ENCODE results near the gene USP21. TPM values are rescaled to one million over a fixed set of nuclear protein-coding genes. Genes with fewer than 3 reads are reported as not detected.

The USP21 gene
- polyA plus RNA-seq, 1 donor (not counting 4 experiments of a cell fraction or from before 2014, with no cell fraction given) = 9.5 TPM

DNA sequence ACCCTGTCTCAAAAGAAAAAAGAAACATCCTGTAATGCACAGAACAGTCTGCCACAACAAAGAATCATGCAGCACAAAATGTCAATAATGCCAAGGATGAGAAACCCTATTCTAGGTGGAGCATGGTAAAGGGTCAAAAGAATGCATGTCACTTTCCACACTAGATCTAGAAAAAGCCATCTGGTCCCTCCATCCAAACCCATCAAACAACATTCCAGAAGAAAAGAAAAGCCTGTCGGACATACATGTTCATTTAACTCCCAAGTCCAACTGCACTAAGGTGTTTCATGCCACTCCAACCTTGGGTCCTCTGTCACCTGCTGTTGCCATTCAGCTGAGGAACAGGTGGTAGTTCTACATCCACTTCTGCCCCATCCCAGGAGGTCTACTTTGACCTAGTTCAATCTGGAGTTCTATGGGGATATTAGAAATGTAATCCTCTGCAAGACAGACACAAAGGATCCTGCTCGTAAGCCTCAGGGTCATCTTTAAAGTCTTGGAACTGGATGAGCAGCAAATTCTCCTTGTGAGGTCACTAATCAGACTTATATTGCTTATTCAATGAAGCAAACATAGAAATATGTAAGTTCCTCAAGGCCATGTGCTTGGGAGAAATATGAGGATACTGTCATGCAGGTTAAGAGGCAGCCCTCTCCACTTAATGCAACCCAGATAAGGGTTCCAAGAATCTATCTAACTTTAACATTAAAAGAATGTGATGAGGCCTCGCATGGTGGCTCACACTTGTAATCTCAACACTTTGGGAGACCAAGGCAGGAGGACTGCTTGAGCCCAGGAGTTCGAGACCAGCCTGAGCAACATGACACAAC lies 30.5 kb upstream of the USP21 start:
- Histone ChIP-seq H3K79me2 (ENCODE audit: control insufficient read depth, insufficient read depth, low read length) (peaks cover 58% of the 10 kb centered on the region), H3K4me1 (ENCODE audit: control insufficient read depth, extremely low read depth, insufficient read depth, low read length) (no peaks in the 10 kb centered on the region), H3K4me3 (ENCODE audit: control insufficient read depth in 2 of 3, extremely low read depth in 1 of 3, insufficient read depth in 2 of 3, low read depth in 1 of 3, low read length in 3 of 3) (no peak overlapping the region), H3K4me2 (ENCODE audit: control insufficient read depth, extremely low read depth, insufficient read depth, low read depth, low read length) (no peak overlapping the region), H3K27ac (ENCODE audit: control insufficient read depth, insufficient read depth, low read length) (no peak overlapping the region), H3K9ac (ENCODE audit: control insufficient read depth, extremely low read depth, insufficient read depth, low read length) (no peak overlapping the region), H3K27me3 (ENCODE audit: control insufficient read depth, extremely low read depth, insufficient read depth, low read length) (no peaks in the 10 kb centered on the region), H4K20me1 (ENCODE audit: control insufficient read depth, extremely low read depth, insufficient read depth, low read length) (no peaks in the 10 kb centered on the region), H3K36me3 (ENCODE audit: control insufficient read depth in 2 of 2, extremely low read depth in 1 of 2, insufficient read depth in 2 of 2, low read length in 2 of 2) (peaks cover 5 to 29% of the 10 kb centered on the region in 2 experiments), H2AFZ (ENCODE audit: control insufficient read depth, low read length) (no peak overlapping the region), H3K9me3 (ENCODE audit: control insufficient read depth, low read depth, low read length) (no peaks in the 10 kb centered on the region), H3K9me1 (ENCODE audit: control insufficient read depth, extremely low read depth, insufficient read depth, low read length) (no peaks in the 10 kb centered on the region)
- no peak for FAIRE-seq
- DNase-seq (ENCODE audit: low read depth, low spot score) = no peak
- dilution Hi-C loops (cut with MboI; ENCODE audit: extremely low pct_ligation_motif_present, low sequenced_read_pairs) = no loop called here
- TF ChIP-seq, protein P1, sequence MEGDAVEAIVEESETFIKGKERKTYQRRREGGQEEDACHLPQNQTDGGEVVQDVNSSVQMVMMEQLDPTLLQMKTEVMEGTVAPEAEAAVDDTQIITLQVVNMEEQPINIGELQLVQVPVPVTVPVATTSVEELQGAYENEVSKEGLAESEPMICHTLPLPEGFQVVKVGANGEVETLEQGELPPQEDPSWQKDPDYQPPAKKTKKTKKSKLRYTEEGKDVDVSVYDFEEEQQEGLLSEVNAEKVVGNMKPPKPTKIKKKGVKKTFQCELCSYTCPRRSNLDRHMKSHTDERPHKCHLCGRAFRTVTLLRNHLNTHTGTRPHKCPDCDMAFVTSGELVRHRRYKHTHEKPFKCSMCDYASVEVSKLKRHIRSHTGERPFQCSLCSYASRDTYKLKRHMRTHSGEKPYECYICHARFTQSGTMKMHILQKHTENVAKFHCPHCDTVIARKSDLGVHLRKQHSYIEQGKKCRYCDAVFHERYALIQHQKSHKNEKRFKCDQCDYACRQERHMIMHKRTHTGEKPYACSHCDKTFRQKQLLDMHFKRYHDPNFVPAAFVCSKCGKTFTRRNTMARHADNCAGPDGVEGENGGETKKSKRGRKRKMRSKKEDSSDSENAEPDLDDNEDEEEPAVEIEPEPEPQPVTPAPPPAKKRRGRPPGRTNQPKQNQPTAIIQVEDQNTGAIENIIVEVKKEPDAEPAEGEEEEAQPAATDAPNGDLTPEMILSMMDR (optimal IDR thresholded peaks at IDR 0.05 in 1 of 3, IDR thresholded peaks at IDR 0.05 in 1 of 3, conservative IDR thresholded peaks at IDR 0.05 in 1 of 3; ENCODE audit: extremely low read depth in 1 of 3, insufficient read depth in 2 of 3, low read length in 3 of 3) = no peak

DNA sequence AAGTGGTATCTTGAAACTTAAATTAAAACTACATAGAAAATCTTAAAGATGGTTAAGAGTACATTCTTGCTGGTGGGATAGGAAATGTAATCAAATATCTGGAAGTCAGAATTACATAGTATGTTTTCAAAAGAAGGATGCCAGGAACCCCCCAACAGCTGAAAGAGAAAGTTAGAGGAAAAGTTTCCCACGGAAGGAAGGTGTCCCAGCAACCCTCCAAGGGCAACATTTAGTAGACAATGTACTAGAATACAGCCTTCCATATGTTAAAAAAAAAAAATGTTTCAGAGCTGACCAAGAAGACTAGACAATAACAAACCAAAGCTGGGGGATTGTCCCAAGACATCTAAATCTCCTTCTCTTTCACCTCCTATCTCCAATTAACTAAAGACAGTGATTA lies 29.0 kb upstream of the USP21 start:
- H3K27ac ChIP-seq (ENCODE audit: control insufficient read depth, insufficient read depth, low read length) = no peak overlapping the region
- H2AFZ ChIP-seq (ENCODE audit: control insufficient read depth, low read length) = no peak overlapping the region
- FAIRE-seq = no peak
- no peaks in the 10 kb centered on the region for H3K27me3 ChIP-seq (ENCODE audit: control insufficient read depth, extremely low read depth, insufficient read depth, low read length)
- H4K20me1 ChIP-seq (ENCODE audit: control insufficient read depth, extremely low read depth, insufficient read depth, low read length) = no peaks in the 10 kb centered on the region
- TF ChIP-seq, protein P1 (optimal IDR thresholded peaks at IDR 0.05 in 1 of 3, IDR thresholded peaks at IDR 0.05 in 1 of 3, conservative IDR thresholded peaks at IDR 0.05 in 1 of 3; ENCODE audit: extremely low read depth in 1 of 3, insufficient read depth in 2 of 3, low read length in 3 of 3) = no peak
- TF ChIP-seq EZH2 (IDR thresholded peaks at IDR 0.05; ENCODE audit: low read length) = no peak
- H3K4me1 ChIP-seq (ENCODE audit: control insufficient read depth, extremely low read depth, insufficient read depth, low read length) = no peaks in the 10 kb centered on the region
- dilution Hi-C loops (cut with MboI; ENCODE audit: extremely low pct_ligation_motif_present, low sequenced_read_pairs) = no loop called here
- peaks cover 1 to 21% of the 10 kb centered on the region in 2 experiments for H3K36me3 ChIP-seq (ENCODE audit: control insufficient read depth in 2 of 2, extremely low read depth in 1 of 2, insufficient read depth in 2 of 2, low read length in 2 of 2)
- no peaks in the 10 kb centered on the region for H3K9me3 ChIP-seq (ENCODE audit: control insufficient read depth, low read depth, low read length)
- H3K4me2 ChIP-seq (ENCODE audit: control insufficient read depth, extremely low read depth, insufficient read depth, low read depth, low read length) = no peak overlapping the region
- H3K9ac ChIP-seq (ENCODE audit: control insufficient read depth, extremely low read depth, insufficient read depth, low read length) = no peak overlapping the region
- no peak for DNase-seq (ENCODE audit: low read depth, low spot score)
- no peaks in the 10 kb centered on the region for H3K9me1 ChIP-seq (ENCODE audit: control insufficient read depth, extremely low read depth, insufficient read depth, low read length)
- H3K79me2 ChIP-seq (ENCODE audit: control insufficient read depth, insufficient read depth, low read length) = peaks cover 68% of the 10 kb centered on the region
- H3K4me3 ChIP-seq (ENCODE audit: control insufficient read depth in 2 of 3, extremely low read depth in 1 of 3, insufficient read depth in 2 of 3, low read depth in 1 of 3, low read length in 3 of 3) = no peak overlapping the region
